ENCODE results near the gene PDIA6. TPM values are rescaled to one million over a fixed set of nuclear protein-coding genes. Genes with fewer than 3 reads are reported as not detected.
A peak's percentile ranks its signal among the peaks of the same experiment; 100 is the strongest.

Gene PDIA6
- total and polyA plus RNA-seq, 2 of the 4 experiments (the other 2 are of a cell fraction) = 204 to 349 TPM

GRCh38 chr2:10770956-10771750 lies 41.4 kb downstream of the PDIA6 start (continued):
- TF ChIP-seq ELK1 (IDR thresholded peaks at IDR 0.05; ENCODE audit: borderline replicate concordance, low read depth, low read length) = no peak

GRCh38 chr2:10768063-10768507 lies 44.5 kb downstream of the PDIA6 start:
- Histone ChIP-seq H3K23ac (ENCODE audit: low read depth, low read length) (no peak overlapping the region), H3K27ac (ENCODE audit: insufficient read depth, low read length) (no peak overlapping the region), H3K14ac (replicated peaks; ENCODE audit: low read depth, low read length) (no peak overlapping the region), H2AK5ac (ENCODE audit: low read depth, low read length) (no peak overlapping the region), H3K9me1 (ENCODE audit: insufficient read depth, low read length) (no peaks in the 10 kb centered on the region), H2AFZ (replicated peaks; ENCODE audit: low read length, poor library complexity) (peak overlapping the region; percentile 36), H3K18ac (ENCODE audit: low read depth, low read length) (no peak overlapping the region), H3K79me1 (ENCODE audit: low read depth in 1 of 2, low read length in 2 of 2) (no peaks in the 10 kb centered on the region), H3K4me2 (ENCODE audit: low read depth, low read length) (no peak overlapping the region), H4K5ac (ENCODE audit: low read depth, low read length) (no peak overlapping the region), H3K4me1 (ENCODE audit: control insufficient read depth, insufficient read depth, low read length) (no peaks in the 10 kb centered on the region), H4K8ac (ENCODE audit: low read depth in 2 of 2, low read length in 2 of 2) (no peak overlapping the region), H3K4me3 (ENCODE audit: insufficient read depth, low read depth, low read length) (no peak overlapping the region), H3K27me3 (ENCODE audit: control insufficient read depth, insufficient read depth, low read length) (peaks cover 40% of the 10 kb centered on the region; the same call in 1 of the 2 replicates), H3K56ac (ENCODE audit: extremely low read depth, insufficient read depth, low read length) (no peak overlapping the region), H2BK5ac (ENCODE audit: low read depth, low read length, poor library complexity, severe bottlenecking) (no peak overlapping the region), H3K4ac (ENCODE audit: low read depth, low read length) (no peak overlapping the region), H4K20me1 (ENCODE audit: insufficient read depth, low read length) (no peaks in the 10 kb centered on the region), H3K9ac (ENCODE audit: low read depth, low read length) (no peak overlapping the region), H2BK15ac (ENCODE audit: low read depth, low read length) (no peak overlapping the region), H2BK120ac (ENCODE audit: low read depth, low read length) (no peak overlapping the region), H4K91ac (ENCODE audit: insufficient read depth, low read depth, low read length) (no peak overlapping the region), H2AK9ac (replicated peaks; ENCODE audit: low read depth, low read length, poor library complexity) (no peak overlapping the region), H2BK20ac (ENCODE audit: low read depth, low read length) (no peak overlapping the region), H3K36me3 (ENCODE audit: control insufficient read depth, insufficient read depth, low read length) (no peaks in the 10 kb centered on the region), H3K9me3 (ENCODE audit: control insufficient read depth, insufficient read depth, low read length) (no peaks in the 10 kb centered on the region)
- in situ Hi-C loops (cut with MboI; ENCODE audit: low sequenced_read_pairs) (no loop called here), intact Hi-C loops (cut with micrococcal nuclease) (no loop called here), dilution Hi-C loops (cut with HindIII; ENCODE audit: low sequenced_read_pairs, unreplicated experiment) (no loop called here)
- no peak for ATAC-seq (ENCODE audit: low read depth)
- CTCF ChIA-PET = no interaction called here
- DNase-seq = no peak
- POLR2A ChIA-PET (ENCODE audit: unreplicated experiment) = no interaction called here
- no TSS peak for BruUV-seq (replicated peaks)
- 46% methylated on average over 9 of the region's 16 CpGs; no CpG with 5 or more reads in 1 of the 2 experiments for WGBS, 2 experiments (ENCODE audit: extremely low coverage in 2 of 2, insufficient read length in 1 of 2)
- TF ChIP-seq ELK1 (IDR thresholded peaks at IDR 0.05; ENCODE audit: borderline replicate concordance, low read depth, low read length) (no peak), CHD1 (IDR thresholded peaks at IDR 0.05; ENCODE audit: low read depth, low read length) (no peak), MAFK (IDR thresholded peaks at IDR 0.05; ENCODE audit: low read depth, low read length) (no peak), SMC3 (IDR thresholded peaks at IDR 0.05; ENCODE audit: low read depth, low read length) (no peak), USF2 (IDR thresholded peaks at IDR 0.05; ENCODE audit: low read depth, low read length) (no peak), NFE2L2 (IDR thresholded peaks at IDR 0.05; ENCODE audit: low read depth, low read length) (no peak), CEBPB (IDR thresholded peaks at IDR 0.05; ENCODE audit: low read depth, low read length) (no peak), FOS (IDR thresholded peaks at IDR 0.05; ENCODE audit: low read depth, low read length) (no peak), POLR2A (IDR thresholded peaks at IDR 0.05; ENCODE audit: low read depth, low read length) (no peak), RFX5 (IDR thresholded peaks at IDR 0.05; ENCODE audit: low read depth, low read length) (no peak), MXI1 (IDR thresholded peaks at IDR 0.05; ENCODE audit: borderline replicate concordance, low read depth, low read length) (no peak), RAD21 (IDR thresholded peaks at IDR 0.05; ENCODE audit: low read length) (no peak), RCOR1 (IDR thresholded peaks at IDR 0.05; ENCODE audit: insufficient replicate concordance, low read length) (no peak)
